HG03045 (cell line): ENCODE results near the gene CFAP119.

Experiments
- ATAC-seq: cut with Tn5 transposase; IDR thresholded peaks from one replicate; pipeline ENCODE4 v1.9.1; 2021; ENCODE audit warnings: mild to moderate bottlenecking, moderate library complexity; ENCODE audit not compliant: unreplicated experiment

Gene CFAP119

GRCh38 chr16:30741461-30741914 lies 20.4 kb downstream of the CFAP119 start:
- ATAC-seq: no peak

GRCh38 chr16:30740364-30741251 lies 21.3 kb downstream of the CFAP119 start:
- ATAC-seq: no peak

GRCh38 chr16:30738984-30739951 lies 22.6 kb downstream of the CFAP119 start:
- ATAC-seq: no peak

- ATAC-seq: no peak
Measured at GRCh38 chr16:30737794-30738648, 23.8 kb downstream of the CFAP119 start.

- ATAC-seq: no peak
Measured at GRCh38 chr16:30736995-30737793, 24.7 kb downstream of the CFAP119 start.

- ATAC-seq: no peak
Measured at GRCh38 chr16:30731411-30731810, 30.5 kb downstream of the CFAP119 start.

GRCh38 chr16:30728899-30729672 lies 32.8 kb downstream of the CFAP119 start:
- ATAC-seq: no peak

- no peak for ATAC-seq
Measured at GRCh38 chr16:30728321-30728720, 33.5 kb downstream of the CFAP119 start.

- no peak for ATAC-seq
Measured at GRCh38 chr16:30725418-30725792, 36.5 kb downstream of the CFAP119 start.

- ATAC-seq: no peak
Measured at GRCh38 chr16:30724641-30725417, 37.0 kb downstream of the CFAP119 start.

- ATAC-seq: no peak
Measured at GRCh38 chr16:30723725-30724355, 38.0 kb downstream of the CFAP119 start.

- no peak for ATAC-seq
Measured at GRCh38 chr16:30722916-30723315, 38.9 kb downstream of the CFAP119 start.

- ATAC-seq: no peak
Measured at GRCh38 chr16:30722443-30722842, 39.4 kb downstream of the CFAP119 start.

GRCh38 chr16:30721606-30722005 lies 40.3 kb downstream of the CFAP119 start:
- no peak for ATAC-seq

GRCh38 chr16:30721167-30721566 lies 40.7 kb downstream of the CFAP119 start:
- no peak for ATAC-seq

- ATAC-seq: no peak
Measured at GRCh38 chr16:30720694-30721093, 41.2 kb downstream of the CFAP119 start.

- no peak for ATAC-seq
Measured at GRCh38 chr16:30720086-30720485, 41.8 kb downstream of the CFAP119 start.
